PC-9 (cell line): ENCODE measurements around the gene OR6S1. TPM values are rescaled to one million over a fixed set of nuclear protein-coding genes. Genes with fewer than 3 reads are reported as not detected.

Source experiments
- BruUV-seq: library from RNA; stranded (reverse); fragments of 400-500 nt; replicated peaks from 2 replicates; lab custom pipeline; 2021; lab: Mats Ljungman, UMichigan
- CTCF ChIA-PET: fragments of 300-600 bp; sonication (Branson Sonifier 250); formaldehyde crosslinking; loops from one replicate; lab custom pipeline; 2022; ENCODE audit warnings: antibody characterized with exemption; lab: Charles Lee
- POLR2A ChIA-PET: fragments of 300-600 bp; sonication (Branson Sonifier 250); formaldehyde crosslinking; loops from one replicate; lab custom pipeline; 2022; ENCODE audit warnings: antibody characterized with exemption; ENCODE audit not compliant: unreplicated experiment; lab: Charles Lee
- DNase-seq, 2 experiments: peaks; one replicate each; pipeline versions ENCODE4 v3.0.0 to v3.0.0-alpha.2; 2015 to 2022; ENCODE audit warnings: mixed read lengths in 1 of 2
- H2AFZ ChIP-seq: fragments of 200-600 bp; sonication (generic); 2 replicates; pipeline ENCODE4 v1.8.1; 2017; ENCODE audit warnings: antibody characterized with exemption
- H3F3A ChIP-seq: fragments of 200-600 bp; sonication (generic); 2 replicates; pipeline ENCODE4 v1.8.1; 2017; ENCODE audit warnings: antibody characterized with exemption, mild to moderate bottlenecking, low read depth; ENCODE audit not compliant: insufficient read depth
- H3K27ac ChIP-seq: fragments of 200-600 bp; sonication (generic); 2 replicates; pipeline ENCODE4 v1.6.1; 2016; ENCODE audit warnings: mixed run types
- H3K27me3 ChIP-seq: fragments of 200-600 bp; sonication (generic); 2 replicates; pipeline ENCODE4 v1.6.1; 2016; ENCODE audit warnings: low read depth, mixed run types; ENCODE audit not compliant: insufficient read depth
- H3K36me3 ChIP-seq: fragments of 200-600 bp; sonication (generic); 2 replicates; pipeline ENCODE4 v1.6.1; 2016; ENCODE audit warnings: low read depth, mixed run types
- H3K4me1 ChIP-seq: fragments of 200-600 bp; sonication (generic); replicated peaks from 2 replicates; pipeline ENCODE4 v1.6.1; 2016; ENCODE audit warnings: mixed run types; ENCODE audit not compliant: insufficient read depth
- H3K4me2 ChIP-seq: fragments of 200-600 bp; sonication (generic); 2 replicates; pipeline ENCODE4 v1.6.1; 2017; ENCODE audit warnings: mixed run types
- H3K4me3 ChIP-seq: fragments of 200-600 bp; sonication (generic); 2 replicates; pipeline ENCODE4 v1.6.1; 2016; ENCODE audit warnings: mixed run types
- H3K79me2 ChIP-seq: fragments of 200-600 bp; sonication (generic); 2 replicates; pipeline ENCODE4 v1.6.1; 2017; ENCODE audit warnings: low read depth, mixed run types
- H3K9me2 ChIP-seq: fragments of 200-600 bp; sonication (generic); 2 replicates; pipeline ENCODE4 v1.8.1; 2017; ENCODE audit warnings: mild to moderate bottlenecking; ENCODE audit not compliant: insufficient read depth
- H3K9me3 ChIP-seq: fragments of 200-600 bp; sonication (generic); 2 replicates; pipeline ENCODE4 v1.8.1; 2016; ENCODE audit warnings: low read depth; ENCODE audit not compliant: insufficient read depth
- H4K20me1 ChIP-seq: fragments of 200-600 bp; sonication (generic); 2 replicates; pipeline ENCODE4 v1.8.1; 2017; ENCODE audit not compliant: insufficient read depth
- EZH2 ChIP-seq: fragments of 200-600 bp; sonication (generic); IDR thresholded peaks from 2 replicates; pipeline ENCODE4 v1.8.0; 2017; ENCODE audit warnings: antibody characterized with exemption, low read depth
- intact Hi-C: fragments of 100-400 bp; cut with micrococcal nuclease; formaldehyde crosslinking; loops from one replicate; pipeline ENCODE4 v1.10.0; 2022; ENCODE audit not compliant: unreplicated experiment
- total RNA-seq: library from RNA; stranded (reverse); gene quantifications from 2 replicates; pipeline ENCODE4 v1.2.3, GENCODE V29; 2021
- TF ChIP-seq, protein P1 (sequence below): fragments of 200-600 bp; sonication (generic); conservative IDR thresholded peaks from 2 replicates; pipeline ENCODE4 v1.6.1; 2017; ENCODE audit warnings: mixed run types, antibody characterized with exemption, mild to moderate bottlenecking, moderate library complexity

The OR6S1 gene
- total RNA-seq, 1 experiment from 2014 or later, result not detected

DNA sequence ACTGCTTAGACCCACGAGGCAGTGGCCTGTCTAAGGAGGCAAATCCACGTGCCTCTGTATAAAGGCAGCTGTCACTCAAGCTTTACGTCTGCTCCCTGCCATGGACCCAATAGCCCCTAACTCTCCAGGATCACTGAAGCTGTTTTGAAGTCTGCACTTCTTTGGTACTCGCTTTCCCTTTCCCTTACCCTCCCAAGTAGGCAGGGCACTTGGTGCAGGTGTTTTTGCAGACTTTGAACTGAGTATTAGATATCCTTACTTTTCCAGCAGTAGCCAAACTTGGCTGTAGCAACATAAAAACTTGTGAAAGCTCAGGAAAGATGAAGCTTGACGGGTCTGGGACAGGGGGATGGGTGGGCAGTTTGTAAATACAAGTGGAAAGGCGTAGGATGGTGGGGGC is 17.8 kb upstream of the OR6S1 start:
- Histone ChIP-seq H3K9me2 (no peaks in the 10 kb centered on the region), H3K9me3 (no peaks in the 10 kb centered on the region), H3K4me3 (no peak overlapping the region), H3K79me2 (no peaks in the 10 kb centered on the region), H3F3A (no peaks in the 10 kb centered on the region), H3K36me3 (no peaks in the 10 kb centered on the region), H3K4me1 (no peaks in the 10 kb centered on the region; the same call in 1 of the 2 replicates), H3K4me2 (no peak overlapping the region), H4K20me1 (no peaks in the 10 kb centered on the region), H3K27ac (no peak overlapping the region), H3K27me3 (no peaks in the 10 kb centered on the region), H2AFZ (no peak overlapping the region)
- BruUV-seq, result no TSS peak
- CTCF ChIA-PET, result no interaction called here
- no peak for DNase-seq
- POLR2A ChIA-PET, result no interaction called here
- no peak for TF ChIP-seq EZH2
- TF ChIP-seq, protein P1, sequence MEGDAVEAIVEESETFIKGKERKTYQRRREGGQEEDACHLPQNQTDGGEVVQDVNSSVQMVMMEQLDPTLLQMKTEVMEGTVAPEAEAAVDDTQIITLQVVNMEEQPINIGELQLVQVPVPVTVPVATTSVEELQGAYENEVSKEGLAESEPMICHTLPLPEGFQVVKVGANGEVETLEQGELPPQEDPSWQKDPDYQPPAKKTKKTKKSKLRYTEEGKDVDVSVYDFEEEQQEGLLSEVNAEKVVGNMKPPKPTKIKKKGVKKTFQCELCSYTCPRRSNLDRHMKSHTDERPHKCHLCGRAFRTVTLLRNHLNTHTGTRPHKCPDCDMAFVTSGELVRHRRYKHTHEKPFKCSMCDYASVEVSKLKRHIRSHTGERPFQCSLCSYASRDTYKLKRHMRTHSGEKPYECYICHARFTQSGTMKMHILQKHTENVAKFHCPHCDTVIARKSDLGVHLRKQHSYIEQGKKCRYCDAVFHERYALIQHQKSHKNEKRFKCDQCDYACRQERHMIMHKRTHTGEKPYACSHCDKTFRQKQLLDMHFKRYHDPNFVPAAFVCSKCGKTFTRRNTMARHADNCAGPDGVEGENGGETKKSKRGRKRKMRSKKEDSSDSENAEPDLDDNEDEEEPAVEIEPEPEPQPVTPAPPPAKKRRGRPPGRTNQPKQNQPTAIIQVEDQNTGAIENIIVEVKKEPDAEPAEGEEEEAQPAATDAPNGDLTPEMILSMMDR, result no peak
- intact Hi-C loops, result no loop called here

DNA sequence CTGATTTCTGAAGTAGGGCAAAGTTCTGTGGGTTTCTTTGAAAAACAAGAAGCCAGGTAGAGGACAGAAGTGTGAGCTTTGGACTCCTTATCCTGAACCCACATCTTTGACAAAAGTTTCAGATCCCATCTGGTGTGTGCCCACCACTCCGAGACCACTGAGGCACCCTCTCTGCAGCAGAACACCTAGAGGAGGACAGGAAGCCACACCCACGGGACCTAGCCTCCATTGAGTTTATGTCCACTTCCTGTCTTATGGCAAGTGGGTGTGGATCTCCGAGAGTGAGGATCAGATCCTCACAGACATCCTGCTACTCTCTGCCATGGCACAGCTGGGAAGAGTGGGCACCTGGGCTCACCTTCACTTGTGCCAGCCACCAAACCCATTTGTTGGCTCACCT is 16.8 kb upstream of the OR6S1 start:
- no peaks in the 10 kb centered on the region for H3K36me3 ChIP-seq
- H3K4me1 ChIP-seq, result no peaks in the 10 kb centered on the region; the same call in 1 of the 2 replicates
- H3K9me3 ChIP-seq, result no peaks in the 10 kb centered on the region
- H3K27me3 ChIP-seq, result no peaks in the 10 kb centered on the region
- peak overlapping the region; percentile 31; the same call in 1 of the 2 replicates for H3K4me2 ChIP-seq
- ChIA-PET CTCF (no interaction called here), POLR2A (no interaction called here)
- no peak for DNase-seq
- no TSS peak for BruUV-seq
- no peak overlapping the region for H3K27ac ChIP-seq
- no peak overlapping the region for H3K4me3 ChIP-seq
- intact Hi-C loops, result no loop called here
- TF ChIP-seq, protein P1, result no peak
- TF ChIP-seq EZH2, result no peak
- H3K79me2 ChIP-seq, result no peaks in the 10 kb centered on the region
- no peaks in the 10 kb centered on the region for H4K20me1 ChIP-seq
- no peak overlapping the region for H2AFZ ChIP-seq
- H3F3A ChIP-seq, result no peaks in the 10 kb centered on the region
- no peaks in the 10 kb centered on the region for H3K9me2 ChIP-seq

DNA sequence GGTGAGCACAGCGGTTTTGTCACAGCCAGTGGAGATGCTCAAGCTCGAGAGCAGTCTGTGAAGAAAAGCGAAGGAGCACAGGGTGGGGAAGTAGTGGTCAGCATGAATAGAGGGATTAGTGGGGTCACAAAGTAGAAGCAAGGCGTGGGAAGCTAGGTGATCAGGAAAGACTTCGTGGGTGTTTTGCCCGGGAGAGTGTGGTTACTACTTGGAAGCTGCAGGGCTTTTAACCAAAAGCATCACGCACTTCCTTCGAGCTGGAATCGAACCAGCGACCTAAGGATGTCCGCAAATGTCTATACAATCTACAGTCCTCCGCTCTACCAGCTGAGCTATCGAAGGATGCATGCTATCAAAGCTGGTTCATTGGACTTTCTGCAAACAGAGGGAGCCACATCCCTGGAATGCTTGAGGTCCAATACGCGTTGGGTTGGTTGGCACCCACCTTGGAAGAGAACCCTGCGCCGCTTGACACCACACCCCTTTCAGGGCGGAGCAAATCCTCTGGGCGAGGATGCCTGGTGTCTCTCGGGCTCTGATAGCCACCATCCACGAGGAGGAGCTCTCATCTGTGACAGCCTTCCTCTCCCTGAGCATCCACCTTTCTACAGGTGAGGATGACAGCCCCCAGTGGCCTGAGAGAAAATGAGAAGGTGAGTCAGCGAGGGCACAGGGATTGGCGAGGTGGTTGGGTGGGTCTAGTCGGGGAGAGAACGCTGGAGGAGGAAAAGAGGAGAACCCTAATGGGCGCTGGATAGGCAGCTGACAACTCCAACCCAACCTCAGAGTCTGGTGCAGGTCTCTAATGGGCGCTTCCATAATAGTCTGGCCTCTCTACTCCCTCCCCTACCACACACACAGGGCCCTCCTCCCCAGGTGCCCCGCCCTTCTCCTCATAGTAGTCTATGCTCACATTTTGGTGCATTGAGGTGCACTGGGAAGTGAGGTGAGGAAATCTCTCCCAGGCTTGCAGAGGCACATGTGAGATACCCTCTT is 16.0 kb upstream of the OR6S1 start:
- DNase-seq, result peak; percentile 21 to 58
- H3K4me2 ChIP-seq, result peak overlapping the region; percentile 31; the same call in 1 of the 2 replicates
- no peaks in the 10 kb centered on the region for H3K36me3 ChIP-seq
- H2AFZ ChIP-seq, result no peak overlapping the region
- no TSS peak for BruUV-seq
- no peaks in the 10 kb centered on the region for H3F3A ChIP-seq
- no peaks in the 10 kb centered on the region for H3K27me3 ChIP-seq
- POLR2A ChIA-PET, result no interaction called here
- H3K4me1 ChIP-seq, result no peaks in the 10 kb centered on the region; the same call in 1 of the 2 replicates
- H3K9me2 ChIP-seq, result no peaks in the 10 kb centered on the region
- H3K27ac ChIP-seq, result no peak overlapping the region
- TF ChIP-seq EZH2, result no peak
- TF ChIP-seq, protein P1, result no peak; the same call in 1 of the 2 replicates
- intact Hi-C loops, result no loop called here
- H3K79me2 ChIP-seq, result no peaks in the 10 kb centered on the region
- no peaks in the 10 kb centered on the region for H3K9me3 ChIP-seq
- CTCF ChIA-PET, result interaction anchor here (0.6 kb wide), 1 partner anchor 205 kb away, joined by 3 read pairs; no protein-coding TSS in a partner anchor
- no peak overlapping the region for H3K4me3 ChIP-seq
- no peaks in the 10 kb centered on the region for H4K20me1 ChIP-seq
